ENCODE data around the gene ARHGAP22.

DNA sequence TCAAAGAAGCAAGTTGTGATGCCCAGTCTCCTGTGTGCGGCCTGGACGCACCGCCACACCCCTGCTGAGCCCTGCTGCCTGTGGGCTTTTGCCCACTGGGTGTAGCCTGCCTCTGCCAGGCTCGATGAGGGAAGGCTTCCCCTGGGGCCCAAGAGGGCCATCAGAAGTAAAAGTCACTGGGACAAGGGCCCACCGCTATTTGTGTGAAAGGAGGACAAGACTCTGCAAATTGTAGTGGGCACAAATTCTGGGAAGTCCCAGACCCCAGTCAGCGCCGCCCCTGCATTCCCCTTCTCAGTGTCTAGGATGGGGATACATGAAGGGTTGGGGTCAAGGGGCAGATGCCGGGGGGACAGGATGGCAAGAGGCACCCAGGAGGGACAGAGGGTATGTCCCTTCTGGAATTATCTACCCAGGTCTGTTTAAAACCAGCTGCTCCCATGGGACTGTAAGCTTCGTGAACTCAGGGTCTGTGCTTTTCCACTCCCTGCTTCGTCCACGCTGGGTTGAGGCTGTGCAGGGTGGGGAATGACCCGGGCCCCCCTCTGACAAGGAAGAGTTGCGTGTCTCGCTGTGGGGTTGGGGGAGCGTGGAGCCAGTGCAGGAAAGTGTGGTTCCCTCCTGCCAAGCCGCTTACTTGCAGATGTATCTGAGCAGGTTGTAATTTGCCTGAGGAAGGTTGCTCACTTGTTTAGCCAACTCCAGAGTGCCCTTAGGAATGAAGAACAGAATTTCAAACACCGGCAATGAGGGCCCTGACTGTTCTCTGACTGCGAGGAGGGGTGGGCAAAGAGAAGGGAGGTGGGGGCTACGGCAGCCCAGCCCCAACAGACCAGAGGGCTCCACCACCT lies 151.2 kb downstream of the ARHGAP22 start:
- no peak for TF ChIP-seq POLR2A (IDR thresholded peaks at IDR 0.05; ENCODE audit: low read depth, low read length)
- no peak for TF ChIP-seq POLR2AphosphoS5 (IDR thresholded peaks at IDR 0.05; ENCODE audit: low read depth, low read length)
- TF ChIP-seq TAF1 (IDR thresholded peaks at IDR 0.05; ENCODE audit: low read depth, low read length): no peak
- TF ChIP-seq POU2F2 (IDR thresholded peaks at IDR 0.05; ENCODE audit: low read depth, low read length): no peak
